Lung (tissue), 12 donors: ENCODE results near the gene ONECUT2. TPM values are rescaled to one million over a fixed set of nuclear protein-coding genes. Genes with fewer than 3 reads are reported as not detected.

Experiments
- ATAC-seq: fragments of 200-7000 bp; cut with Tn5 transposase; one replicate; pipeline ENCODE4 v1.9.1; 2020; ENCODE audit warnings: moderate number of reproducible peaks; ENCODE audit not compliant: insufficient read depth, low FRiP score
- DNase-seq, 3 donors: peaks; one replicate each; pipeline ENCODE4 v3.0.0-alpha.2; 2013 to 2017
- H3K27ac ChIP-seq, 2 donors: one replicate each; pipeline ENCODE4 v1.5.1; 2013; ENCODE audit warnings: mild to moderate bottlenecking in 2 of 2, moderate library complexity in 2 of 2, control low read depth in 1 of 2, inconsistent platforms in 1 of 2, low read depth in 1 of 2, low read length in 1 of 2
- H3K27me3 ChIP-seq, 3 donors: one replicate each; pipeline ENCODE4 v1.5.1; 2013; ENCODE audit warnings: low read length in 2 of 3; ENCODE audit not compliant: control insufficient read depth in 3 of 3, insufficient read depth in 3 of 3
- H3K36me3 ChIP-seq, 4 donors: one replicate each; pipeline ENCODE4 v1.5.1; 2013; ENCODE audit warnings: low read length in 4 of 4, mild to moderate bottlenecking in 1 of 4, moderate library complexity in 1 of 4; ENCODE audit not compliant: control insufficient read depth in 4 of 4, insufficient read depth in 4 of 4
- H3K4me1 ChIP-seq, 5 donors: one replicate each; pipeline ENCODE4 v1.5.1; 2013; ENCODE audit warnings: low read length in 5 of 5, mild to moderate bottlenecking in 2 of 5, moderate library complexity in 1 of 5; ENCODE audit not compliant: control insufficient read depth in 5 of 5, insufficient read depth in 5 of 5
- H3K4me3 ChIP-seq: one replicate; pipeline ENCODE4 v1.5.1; 2013; ENCODE audit warnings: mild to moderate bottlenecking, control low read depth, moderate library complexity
- H3K9ac ChIP-seq, 2 donors: one replicate each; pipeline ENCODE4 v1.5.1; 2013; ENCODE audit warnings: low read length in 2 of 2, control low read depth in 1 of 2; ENCODE audit not compliant: insufficient read depth in 1 of 2
- H3K9me3 ChIP-seq, 4 donors: one replicate each; pipeline ENCODE4 v1.5.1; 2013; ENCODE audit warnings: low read length in 3 of 4, mild to moderate bottlenecking in 1 of 4, moderate library complexity in 1 of 4; ENCODE audit not compliant: control insufficient read depth in 4 of 4, insufficient read depth in 3 of 4
- CTCF ChIP-seq: IDR thresholded peaks from 2 replicates; pipeline ENCODE4 v1.5.1; 2012; ENCODE audit warnings: mild to moderate bottlenecking; ENCODE audit errors: control extremely low read depth, extremely low read depth
- WGBS, 2 donors: extraction: QIAGEN DNeasy Blood & Tissue Kit; methylation state at CpG; one replicate each; pipeline ENCODE4 v1.1.7; 2013; 5-methylcytosine and 5-hydroxymethylcytosine counted together
- polyA plus RNA-seq, 2 donors: library from polyadenylated mRNA; stranded (reverse); fragments of 200-250 nt; gene quantifications; one replicate each; pipeline ENCODE4 v1.2.1, GENCODE V29; 2013
- total RNA-seq, 2 donors: library from RNA; depleted of rRNA in 1 of 2; stranded (reverse); fragments of >200 nt in 1 of 2; gene quantifications; one replicate each; pipeline ENCODE4 v1.2.1, GENCODE V29; 2014 to 2021
- donor health status: control.
- donor health status: control.
- donor health status: Bipolar disorder and iron deficiency.
- donor health status: healthy.
- donor health status: DM: yes; HTN: yes; CAD: no.

Gene ONECUT2
- total and polyA plus RNA-seq, 4 donors, result 0.01 to 0.06 (median 0.02) TPM; not detected in 1

- Histone ChIP-seq H3K36me3 (no peaks in the 10 kb centered on the region), H3K4me1 (no peaks in the 10 kb centered on the region), H3K9me3 (peaks cover 0 to 2% (median 0%) of the 10 kb centered on the region in 4 donors), H3K27ac (no peak overlapping the region), H3K27me3 (peaks cover 0 to 2% (median 0%) of the 10 kb centered on the region in 3 donors), H3K4me3 (no peak overlapping the region), H3K9ac (no peak overlapping the region)
- ATAC-seq, result no peak
- no peak for TF ChIP-seq CTCF
- DNase-seq, result no peak
- 18 to 31% methylated on average over 4 of the region's 4 CpGs for WGBS, 2 donors
These were observed 40.7 kb downstream of the ONECUT2 start for GRCh38 chr18:57475903-57476302.

GRCh38 chr18:57480733-57481132, 45.6 kb downstream of the ONECUT2 start:
- H3K36me3 ChIP-seq, result no peaks in the 10 kb centered on the region
- no peak overlapping the region for H3K27ac ChIP-seq
- H3K27me3 ChIP-seq, result peaks cover 0 to 2% (median 0%) of the 10 kb centered on the region in 3 donors
- no peak overlapping the region for H3K4me3 ChIP-seq
- ATAC-seq (no peak), DNase-seq (no peak)
- H3K4me1 ChIP-seq, result no peaks in the 10 kb centered on the region
- no peak overlapping the region for H3K9ac ChIP-seq
- H3K9me3 ChIP-seq, result no peaks in the 10 kb centered on the region
- TF ChIP-seq CTCF, result no peak

- Histone ChIP-seq H3K9ac (no peak overlapping the region), H3K9me3 (peaks cover 0 to 1% (median 0%) of the 10 kb centered on the region in 4 donors), H3K36me3 (no peaks in the 10 kb centered on the region), H3K4me1 (no peaks in the 10 kb centered on the region), H3K27me3 (no peaks in the 10 kb centered on the region), H3K4me3 (no peak overlapping the region), H3K27ac (no peak overlapping the region)
- no peak for ATAC-seq
- 76 to 79% methylated on average over 7 of the region's 7 CpGs for WGBS, 2 donors
- DNase-seq, result no peak
- TF ChIP-seq CTCF, result no peak
These were observed 62.5 kb downstream of the ONECUT2 start for GRCh38 chr18:57497372-57498294.
